Subcutaneous abdominal adipose tissue (tissue), 5 donors: ENCODE results near the gene PMEL.
A peak's percentile ranks its signal among the peaks of the same experiment; 100 is the strongest.
"Not testable (repeated sequence)": the region's sequence is repeated elsewhere in the genome, so short reads cannot be mapped to it uniquely, and the experiment has no call there.

Experiments
- H3K27ac ChIP-seq: one replicate; pipeline ENCODE4 v1.7.0; 2013; ENCODE audit warnings: low read depth, mild to moderate bottlenecking, inconsistent platforms, low read length, moderate library complexity
- H3K27me3 ChIP-seq, 5 donors: one replicate each; pipeline ENCODE4 v1.7.0; 2013; ENCODE audit warnings: low read length in 5 of 5, inconsistent platforms in 1 of 5; ENCODE audit not compliant: control insufficient read depth in 5 of 5, insufficient read depth in 4 of 5
- H3K36me3 ChIP-seq, 5 donors: one replicate each; pipeline ENCODE4 v1.7.0; 2013; ENCODE audit warnings: low read length in 5 of 5; ENCODE audit not compliant: control insufficient read depth in 5 of 5, insufficient read depth in 5 of 5
- H3K4me1 ChIP-seq, 5 donors: one replicate each; pipeline ENCODE4 v1.7.0; 2013; ENCODE audit warnings: low read length in 5 of 5, mild to moderate bottlenecking in 3 of 5, moderate library complexity in 1 of 5; ENCODE audit not compliant: control insufficient read depth in 5 of 5, insufficient read depth in 5 of 5
- H3K4me3 ChIP-seq, 5 donors: one replicate each; pipeline ENCODE4 v1.7.0; 2013; ENCODE audit warnings: low read length in 5 of 5, low read depth in 1 of 5
- H3K9ac ChIP-seq, 5 donors: one replicate each; pipeline ENCODE4 v1.7.0; 2013; ENCODE audit warnings: low read length in 5 of 5, mild to moderate bottlenecking in 4 of 5, moderate library complexity in 3 of 5
- H3K9me3 ChIP-seq, 5 donors: one replicate each; pipeline ENCODE4 v1.7.0; 2013; ENCODE audit warnings: low read length in 5 of 5; ENCODE audit not compliant: control insufficient read depth in 5 of 5
- donor health status: healthy.
- donor health status: healthy.
- donor health status: healthy.
- donor health status: healthy.
- donor health status: healthy.

PMEL gene

GRCh38 chr12:55999999-56000540, 34.2 kb upstream of the PMEL start:
- not testable (repeated sequence) for H3K4me3 ChIP-seq, H3K27me3 ChIP-seq, H3K9ac ChIP-seq, H3K27ac ChIP-seq, H3K9me3 ChIP-seq
- peaks cover 7 to 27% (median 22%) of the 10 kb centered on the region in 5 donors for H3K4me1 ChIP-seq
- peaks cover 0 to 37% (median 27%) of the 10 kb centered on the region in 5 donors for H3K36me3 ChIP-seq

- H3K4me3 ChIP-seq, H3K9ac ChIP-seq, H3K27ac ChIP-seq, H3K9me3 ChIP-seq, H3K27me3 ChIP-seq: not testable (repeated sequence)
- Histone ChIP-seq H3K36me3 (peaks cover 2 to 39% (median 26%) of the 10 kb centered on the region in 5 donors), H3K4me1 (peaks cover 7 to 27% (median 22%) of the 10 kb centered on the region in 5 donors)
These were observed 33.7 kb upstream of the PMEL start for GRCh38 chr12:55999522-55999921.

GRCh38 chr12:55997535-55997859, 31.7 kb upstream of the PMEL start:
- Histone ChIP-seq H3K4me3 (peak overlapping the region; percentile 60 to 100 (median 94)), H3K36me3 (peaks cover 8 to 39% (median 26%) of the 10 kb centered on the region in 5 donors), H3K27me3 (no peaks in the 10 kb centered on the region), H3K4me1 (peaks cover 7 to 27% (median 22%) of the 10 kb centered on the region in 5 donors), H3K9me3 (no peaks in the 10 kb centered on the region), H3K9ac (peak overlapping the region; percentile 25 to 92 (median 79)), H3K27ac (peak overlapping the region; percentile 73)

- Histone ChIP-seq H3K36me3 (peaks cover 10 to 39% (median 27%) of the 10 kb centered on the region in 5 donors), H3K27me3 (no peaks in the 10 kb centered on the region), H3K27ac (peak within 1 kb of the TSS; percentile 73), H3K4me3 (peak within 1 kb of the TSS; percentile 60 to 100 (median 94)), H3K9me3 (no peaks in the 10 kb centered on the region), H3K4me1 (peaks cover 7 to 27% (median 21%) of the 10 kb centered on the region in 5 donors), H3K9ac (peak within 1 kb of the TSS; percentile 74 to 92 (median 79))
These were observed 31.1 kb upstream of the PMEL start, which contains the start of gene SUOX for GRCh38 chr12:55996715-55997534. SUOX (plus strand) TSS chr12:55997276; CDS start chr12:56002222, 4,946 bp downstream.

GRCh38 chr12:55996201-55996714, 30.4 kb upstream of the PMEL start:
- Histone ChIP-seq H3K9ac (peak overlapping the region in 3 of 5 donors; percentile 65 to 91 (median 74)), H3K27me3 (no peaks in the 10 kb centered on the region), H3K9me3 (no peaks in the 10 kb centered on the region), H3K4me3 (peak overlapping the region; percentile 60 to 100 (median 94)), H3K4me1 (peaks cover 7 to 27% (median 18%) of the 10 kb centered on the region in 5 donors), H3K27ac (peak overlapping the region; percentile 73), H3K36me3 (peaks cover 12 to 40% (median 32%) of the 10 kb centered on the region in 5 donors)

- peaks cover 18 to 49% (median 40%) of the 10 kb centered on the region in 5 donors for H3K36me3 ChIP-seq
These were observed 29.5 kb upstream of the PMEL start for GRCh38 chr12:55995366-55995765.

GRCh38 chr12:55993230-55993853, 27.5 kb upstream of the PMEL start:
- Histone ChIP-seq H3K4me1 (peaks cover 7 to 21% (median 16%) of the 10 kb centered on the region in 5 donors), H3K4me3 (no peak overlapping the region), H3K36me3 (peaks cover 18 to 63% (median 51%) of the 10 kb centered on the region in 5 donors), H3K27me3 (no peaks in the 10 kb centered on the region), H3K9ac (no peak overlapping the region), H3K27ac (no peak overlapping the region), H3K9me3 (no peaks in the 10 kb centered on the region)

More at GRCh38 chr12:55995366-55995765, 29.5 kb upstream of the PMEL start:
- no peaks in the 10 kb centered on the region for H3K27me3 ChIP-seq
- no peak overlapping the region for H3K9ac ChIP-seq
- H3K27ac ChIP-seq: no peak overlapping the region
- H3K9me3 ChIP-seq: no peaks in the 10 kb centered on the region
- H3K4me1 ChIP-seq: peaks cover 7 to 27% (median 18%) of the 10 kb centered on the region in 5 donors
- H3K4me3 ChIP-seq: no peak overlapping the region

- H3K36me3 ChIP-seq: peaks cover 21 to 75% (median 63%) of the 10 kb centered on the region in 5 donors
- H3K27me3 ChIP-seq: no peaks in the 10 kb centered on the region
- no peaks in the 10 kb centered on the region for H3K9me3 ChIP-seq
- H3K27ac ChIP-seq: no peak overlapping the region
- no peak overlapping the region for H3K9ac ChIP-seq
- no peak overlapping the region for H3K4me3 ChIP-seq
- H3K4me1 ChIP-seq: peaks cover 0 to under 1% (median 0%) of the 10 kb centered on the region in 5 donors
These were observed 25.3 kb upstream of the PMEL start for GRCh38 chr12:55991110-55991509.

GRCh38 chr12:55985976-55986375, 20.1 kb upstream of the PMEL start:
- not testable (repeated sequence) for H3K9ac ChIP-seq, H3K9me3 ChIP-seq, H3K27ac ChIP-seq, H3K27me3 ChIP-seq, H3K4me1 ChIP-seq, H3K4me3 ChIP-seq
- peaks cover 16 to 63% (median 47%) of the 10 kb centered on the region in 5 donors for H3K36me3 ChIP-seq
